Ectodermal cell (in vitro differentiated cells): ENCODE results near the gene KIF5A.

Source experiments
- H3K27ac ChIP-seq: 2 replicates; pipeline ENCODE4 v1.7.0; 2013; ENCODE audit warnings: mild to moderate bottlenecking, low read depth, low read length; ENCODE audit not compliant: insufficient read depth, poor library complexity, severe bottlenecking
- H3K27me3 ChIP-seq: 2 replicates; pipeline ENCODE4 v1.7.0; 2013; ENCODE audit warnings: mild to moderate bottlenecking, low read length; ENCODE audit not compliant: insufficient read depth, control insufficient read depth, poor library complexity, severe bottlenecking
- H3K36me3 ChIP-seq: one replicate; pipeline ENCODE4 v1.7.0; 2013; ENCODE audit warnings: low read length; ENCODE audit not compliant: control insufficient read depth, insufficient read depth
- H3K4me1 ChIP-seq: one replicate; pipeline ENCODE4 v1.7.0; 2013; ENCODE audit warnings: low read length; ENCODE audit not compliant: control insufficient read depth, insufficient read depth
- H3K4me3 ChIP-seq: 2 replicates; pipeline ENCODE4 v1.7.0; 2013; ENCODE audit warnings: low read depth, low read length, control low read depth; ENCODE audit not compliant: insufficient read depth
- H3K9me3 ChIP-seq: 2 replicates; pipeline ENCODE4 v1.7.0; 2013; ENCODE audit warnings: mild to moderate bottlenecking, low read length, moderate library complexity; ENCODE audit not compliant: control insufficient read depth
- WGBS, 2 experiments: methylation state at CpG; one replicate each; pipeline ENCODE4 v1.1.7; 2013; ENCODE audit warnings: missing lambda C conversion rate in 2 of 2; 5-methylcytosine and 5-hydroxymethylcytosine counted together

The KIF5A gene

DNA sequence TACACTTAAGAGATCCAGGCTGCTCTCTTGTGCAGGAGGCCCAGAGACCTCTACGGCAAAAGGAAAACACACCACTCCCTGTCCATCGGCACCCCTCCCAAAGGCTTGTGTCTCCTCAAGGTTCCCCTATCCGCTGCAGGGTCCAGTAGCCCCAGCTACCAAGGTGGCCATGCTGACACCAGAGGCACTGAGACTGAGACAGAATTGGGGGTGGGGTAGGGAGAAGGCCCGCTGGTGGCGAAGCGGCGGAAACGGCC lies 30.1 kb upstream of the KIF5A start:
- 3 to 4% methylated on average over 8 of the region's 8 CpGs for WGBS, 2 experiments
- H3K9me3 ChIP-seq = no peaks in the 10 kb centered on the region
- peaks cover 18% of the 10 kb centered on the region for H3K36me3 ChIP-seq
- peaks cover 24% of the 10 kb centered on the region for H3K4me1 ChIP-seq
- H3K4me3 ChIP-seq = peak overlapping the region; percentile 69
- peak overlapping the region; percentile 87 for H3K27ac ChIP-seq
- no peaks in the 10 kb centered on the region for H3K27me3 ChIP-seq

DNA sequence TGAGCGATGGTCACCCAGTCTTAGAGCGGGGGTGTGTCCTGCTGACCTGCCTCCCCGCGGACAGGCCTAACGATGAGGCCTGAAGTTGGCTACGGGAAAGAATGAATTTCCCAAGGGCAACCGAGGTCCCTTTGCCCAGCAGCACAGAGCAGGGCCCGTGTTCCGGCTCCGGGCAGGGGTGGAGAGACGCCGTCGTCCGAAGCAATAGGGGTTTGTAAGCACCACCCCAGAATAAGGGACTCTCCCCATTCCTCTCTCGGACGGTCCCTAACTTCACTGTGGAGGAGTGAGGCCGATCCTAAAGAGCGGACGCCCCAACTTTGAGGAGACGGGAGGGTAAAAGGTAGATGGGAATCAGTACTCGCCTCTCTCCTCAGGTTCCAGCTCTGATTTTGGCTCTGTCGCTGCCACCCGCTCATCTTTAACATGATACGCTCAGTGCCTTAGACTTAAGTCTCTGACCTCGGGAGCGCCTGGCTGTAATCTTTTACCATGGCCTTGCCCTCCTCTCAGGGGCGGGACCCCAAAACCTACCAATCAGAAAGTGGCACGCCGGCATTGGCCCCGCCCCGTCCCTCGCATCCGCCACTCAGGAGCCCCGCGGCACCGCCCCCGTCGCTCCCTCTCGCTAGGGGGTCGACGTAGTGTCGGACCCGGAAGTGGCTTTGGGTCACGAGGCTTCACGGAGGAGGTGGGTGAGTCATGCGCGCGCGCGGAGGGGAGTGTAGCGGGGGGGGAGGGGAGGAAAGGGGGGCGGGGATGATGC lies 29.6 kb upstream of the KIF5A start, which contains the start of gene DDIT3:
DDIT3 (minus strand) TSS at position 462 of the 766 bp plus-strand sequence. CDS start 3,108 bp downstream, outside the sequence.
- Histone ChIP-seq H3K27ac (peak within 1 kb of the TSS; percentile 94), H3K4me3 (peak within 1 kb of the TSS; percentile 69), H3K4me1 (peaks cover 29% of the 10 kb centered on the region), H3K9me3 (no peaks in the 10 kb centered on the region), H3K27me3 (no peaks in the 10 kb centered on the region), H3K36me3 (peaks cover 13% of the 10 kb centered on the region)
- 0 to 1% methylated on average over 46 to 52 of the region's 52 CpGs for WGBS, 2 experiments

DNA sequence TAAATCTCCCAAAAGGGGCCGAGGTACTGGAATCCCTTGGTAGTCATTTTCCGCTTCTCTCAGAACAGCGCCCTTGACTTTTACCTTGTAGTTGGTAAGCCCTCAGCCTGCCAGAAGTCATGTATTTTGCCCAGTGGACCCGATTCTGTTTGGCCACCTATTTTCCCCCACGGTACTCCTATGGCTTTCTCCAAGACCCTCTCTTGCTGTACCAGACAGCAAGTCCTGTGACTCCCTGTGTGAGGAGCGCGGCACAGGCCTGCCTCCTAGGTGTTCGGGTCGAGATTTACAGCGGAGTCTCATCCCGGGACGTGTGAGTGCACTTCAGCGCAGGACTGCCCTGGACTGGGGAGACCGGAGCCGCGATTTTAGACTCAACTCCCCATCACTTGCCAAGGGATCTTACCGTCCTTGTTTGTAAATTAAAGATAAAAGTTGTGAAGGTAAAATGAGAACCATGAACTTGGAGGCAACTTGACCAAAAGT lies 28.3 kb upstream of the KIF5A start:
- no peaks in the 10 kb centered on the region for H3K27me3 ChIP-seq
- 29 to 31% methylated on average over 17 of the region's 17 CpGs for WGBS, 2 experiments
- peak overlapping the region; percentile 94 for H3K27ac ChIP-seq
- H3K36me3 ChIP-seq = peaks cover 4% of the 10 kb centered on the region
- no peak overlapping the region for H3K4me3 ChIP-seq
- H3K4me1 ChIP-seq = peaks cover 42% of the 10 kb centered on the region
- no peaks in the 10 kb centered on the region for H3K9me3 ChIP-seq

DNA sequence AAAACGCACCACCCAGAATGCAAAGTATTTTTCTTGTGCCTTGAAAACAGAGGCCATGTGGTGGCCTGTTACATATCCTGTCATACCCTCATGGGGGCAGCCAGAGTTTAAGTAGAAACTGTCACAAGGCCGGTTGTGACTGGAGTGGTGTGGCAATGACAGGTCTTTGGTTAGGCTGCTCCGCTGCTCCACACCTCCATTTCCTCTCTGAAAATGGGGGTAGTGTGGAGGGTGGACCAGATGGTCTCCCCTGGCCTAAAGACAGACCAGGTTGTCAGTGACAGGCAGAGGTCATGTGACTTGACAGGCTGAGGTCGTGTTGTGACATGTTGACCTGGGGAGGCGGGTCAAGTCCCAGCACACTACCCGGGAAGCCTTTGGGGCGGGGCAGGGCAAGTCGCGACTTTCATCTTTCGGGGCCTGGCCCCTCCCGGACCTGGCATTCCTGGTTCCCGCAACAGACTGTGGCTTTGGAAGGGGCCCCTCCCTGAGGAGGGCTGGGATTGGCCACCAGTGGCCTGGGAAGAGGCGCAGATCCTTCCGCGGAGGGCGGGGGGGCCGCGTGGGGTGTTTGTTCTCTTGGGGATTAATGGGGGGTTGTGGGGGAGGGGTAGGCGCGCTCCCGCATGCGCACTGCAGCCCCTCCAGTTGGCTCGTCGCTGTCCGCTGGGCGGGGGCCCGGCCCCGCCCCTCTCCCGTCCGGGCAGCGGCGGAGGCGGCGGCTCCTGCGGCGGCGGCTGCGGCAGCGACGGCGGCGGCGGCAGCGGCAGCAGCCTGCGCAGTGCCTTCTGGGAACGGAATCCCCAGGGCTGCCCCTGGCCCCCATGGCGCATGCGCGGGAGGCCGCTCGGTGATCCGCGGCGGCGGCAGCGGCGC lies 27.6 kb upstream of the KIF5A start, which contains the start of gene MBD6:
MBD6 (plus strand) TSS at position 814 of the 876 bp plus-strand sequence. CDS start 1,480 bp downstream, outside the sequence.
- WGBS, 2 experiments = 0 to 1% methylated on average over 57 of the region's 57 CpGs
- peaks cover 4% of the 10 kb centered on the region for H3K36me3 ChIP-seq
- peak within 1 kb of the TSS; percentile 94 for H3K27ac ChIP-seq
- H3K27me3 ChIP-seq = no peaks in the 10 kb centered on the region
- H3K4me1 ChIP-seq = peaks cover 42% of the 10 kb centered on the region
- peak within 1 kb of the TSS; percentile 71 for H3K4me3 ChIP-seq
- H3K9me3 ChIP-seq = no peaks in the 10 kb centered on the region

DNA sequence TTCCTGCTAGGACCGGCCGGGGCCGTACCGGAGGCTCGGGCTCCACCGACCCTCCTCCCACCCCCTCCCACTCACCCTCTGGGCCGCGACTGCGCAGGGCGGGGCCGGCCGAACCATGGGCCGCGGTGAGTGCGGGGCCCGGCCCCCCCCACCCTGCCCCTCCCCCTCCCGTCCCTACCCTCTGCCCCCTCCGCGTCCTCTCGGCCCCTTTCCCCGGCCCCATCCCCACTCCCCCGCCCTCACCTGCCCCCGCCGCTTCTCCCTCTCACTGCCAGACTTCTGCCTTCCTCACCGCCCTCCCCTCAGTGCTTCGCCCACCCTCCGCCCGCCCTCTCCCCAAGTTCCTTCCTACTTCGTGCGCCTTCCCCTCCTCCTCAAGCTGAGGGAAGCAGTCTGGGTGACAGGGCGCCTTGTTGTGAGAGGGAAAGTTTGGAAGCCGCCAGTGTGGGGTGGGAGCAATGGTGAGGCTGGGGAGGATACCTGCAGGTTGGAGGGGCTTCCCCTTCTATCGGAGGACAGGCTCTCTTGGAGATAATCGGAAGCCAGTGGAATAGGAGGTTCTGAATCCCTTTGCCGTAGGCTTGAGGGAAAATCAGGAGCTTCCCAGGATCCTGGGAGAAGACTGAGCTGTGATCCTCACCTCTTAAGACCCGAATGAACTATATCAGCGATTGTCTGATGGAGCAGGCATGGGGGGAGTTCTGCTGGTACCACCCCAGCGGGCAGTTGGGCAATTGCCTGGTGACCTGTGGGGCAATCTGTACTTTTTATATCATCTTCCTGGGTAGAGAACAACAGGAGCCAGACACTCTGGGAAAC lies 26.7 kb upstream of the KIF5A start:
- H3K27me3 ChIP-seq = no peaks in the 10 kb centered on the region
- H3K4me3 ChIP-seq = peak overlapping the region; percentile 71
- 1 to 2% methylated on average over 29 to 32 of the region's 38 CpGs for WGBS, 2 experiments
- H3K4me1 ChIP-seq = peaks cover 42% of the 10 kb centered on the region
- peaks cover 12% of the 10 kb centered on the region for H3K36me3 ChIP-seq
- H3K9me3 ChIP-seq = no peaks in the 10 kb centered on the region
- peak overlapping the region; percentile 64 for H3K27ac ChIP-seq

DNA sequence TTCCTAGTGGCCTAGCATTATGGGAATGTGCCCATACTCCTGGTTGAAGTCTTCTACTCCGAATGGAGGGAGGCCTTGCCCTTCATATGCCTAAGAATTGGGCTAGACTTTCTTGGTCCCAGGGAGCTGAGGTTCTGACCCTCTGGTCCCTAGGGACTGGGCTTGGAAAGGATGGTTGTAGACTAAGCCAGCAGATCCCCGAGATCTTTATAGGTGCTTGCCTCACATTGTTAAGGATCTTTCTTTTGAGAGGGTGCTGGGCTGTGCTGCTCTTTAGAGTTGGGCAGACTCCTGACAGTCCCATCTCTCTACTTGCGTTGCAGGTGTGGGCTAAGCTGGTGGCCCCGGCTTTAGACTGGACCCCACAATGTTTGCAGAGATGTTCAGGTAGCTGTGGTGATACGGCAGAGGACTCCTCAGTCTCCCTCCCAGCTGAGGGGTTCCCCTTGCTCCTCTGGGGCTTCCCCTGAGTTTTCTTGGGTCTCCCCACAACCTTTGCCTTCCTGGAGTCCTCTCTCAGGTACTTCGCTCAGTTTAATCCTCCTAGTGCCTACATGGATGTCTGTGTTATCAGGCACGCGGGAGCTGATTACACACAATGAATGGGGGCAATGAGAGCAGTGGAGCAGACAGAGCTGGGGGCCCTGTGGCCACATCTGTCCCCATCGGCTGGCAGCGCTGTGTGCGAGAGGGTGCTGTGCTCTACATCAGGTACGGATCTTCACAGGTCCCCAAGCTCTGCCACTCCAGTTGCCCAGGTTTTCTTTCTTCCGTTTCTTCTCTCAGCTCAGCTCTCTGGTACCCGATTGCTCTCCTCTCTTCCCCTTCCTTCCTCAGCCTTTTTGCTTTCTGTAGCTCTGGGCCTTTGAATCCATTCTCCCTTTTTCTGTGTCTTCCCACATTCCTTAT lies 25.9 kb upstream of the KIF5A start:
- WGBS, 2 experiments = 84% methylated on average over 14 of the region's 14 CpGs
- Histone ChIP-seq H3K9me3 (no peaks in the 10 kb centered on the region), H3K27ac (no peak overlapping the region), H3K4me3 (peak overlapping the region; percentile 71), H3K27me3 (no peaks in the 10 kb centered on the region), H3K36me3 (peaks cover 19% of the 10 kb centered on the region), H3K4me1 (peaks cover 42% of the 10 kb centered on the region)

DNA sequence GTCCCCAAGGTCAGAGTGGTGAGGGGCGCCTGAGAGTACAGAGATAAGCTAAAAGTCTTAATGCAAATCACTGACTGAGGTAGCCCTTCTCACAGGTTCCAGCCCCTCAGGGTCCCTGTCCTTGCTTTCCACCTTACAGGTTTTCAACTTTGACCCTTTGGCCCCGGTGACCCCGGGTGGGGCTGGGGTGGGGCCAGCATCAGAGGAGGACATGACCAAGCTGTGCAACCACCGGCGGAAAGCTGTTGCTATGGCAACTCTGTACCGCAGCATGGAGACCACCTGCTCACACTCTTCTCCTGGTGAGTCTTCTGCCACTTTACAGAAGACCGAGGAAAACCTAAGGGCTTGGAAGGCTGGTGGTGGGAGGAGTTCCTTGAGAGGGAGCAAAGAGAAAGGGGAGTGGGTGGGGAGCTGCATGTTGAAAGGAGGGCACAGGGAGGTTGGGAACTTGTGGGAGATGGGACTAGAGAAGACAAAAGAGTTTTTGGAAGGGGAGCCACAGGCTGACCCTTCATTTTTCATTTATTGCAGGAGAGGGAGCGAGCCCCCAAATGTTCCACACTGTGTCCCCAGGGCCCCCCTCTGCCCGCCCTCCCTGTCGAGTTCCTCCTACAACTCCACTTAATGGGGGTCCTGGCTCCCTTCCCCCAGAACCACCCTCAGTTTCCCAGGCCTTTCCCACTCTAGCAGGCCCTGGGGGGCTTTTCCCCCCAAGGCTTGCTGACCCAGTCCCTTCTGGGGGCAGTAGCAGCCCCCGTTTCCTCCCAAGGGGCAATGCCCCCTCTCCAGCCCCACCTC lies 24.8 kb upstream of the KIF5A start:
- peaks cover 24% of the 10 kb centered on the region for H3K36me3 ChIP-seq
- H3K27ac ChIP-seq = no peak overlapping the region

DNA sequence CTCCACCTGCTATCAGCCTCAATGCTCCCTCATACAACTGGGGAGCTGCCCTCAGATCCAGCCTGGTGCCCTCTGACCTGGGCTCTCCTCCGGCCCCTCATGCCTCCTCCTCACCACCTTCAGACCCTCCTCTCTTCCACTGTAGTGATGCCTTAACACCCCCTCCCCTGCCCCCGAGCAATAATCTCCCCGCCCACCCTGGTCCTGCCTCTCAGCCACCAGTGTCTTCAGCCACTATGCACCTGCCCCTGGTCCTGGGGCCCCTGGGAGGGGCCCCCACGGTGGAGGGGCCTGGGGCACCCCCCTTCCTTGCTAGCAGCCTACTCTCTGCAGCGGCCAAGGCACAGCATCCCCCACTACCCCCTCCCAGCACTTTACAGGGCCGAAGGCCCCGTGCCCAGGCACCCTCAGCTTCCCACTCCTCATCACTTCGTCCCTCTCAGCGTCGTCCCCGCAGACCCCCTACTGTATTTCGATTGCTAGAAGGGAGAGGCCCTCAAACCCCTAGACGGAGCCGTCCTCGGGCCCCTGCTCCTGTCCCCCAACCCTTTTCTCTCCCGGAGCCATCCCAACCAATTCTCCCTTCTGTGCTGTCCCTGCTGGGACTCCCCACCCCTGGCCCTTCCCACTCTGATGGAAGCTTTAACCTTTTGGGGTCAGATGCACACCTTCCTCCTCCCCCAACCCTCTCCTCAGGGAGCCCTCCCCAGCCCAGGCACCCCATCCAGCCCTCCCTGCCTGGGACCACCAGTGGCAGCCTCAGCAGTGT lies 24.0 kb upstream of the KIF5A start:
- 86 to 90% methylated on average over 16 of the region's 16 CpGs for WGBS, 2 experiments
- H3K4me1 ChIP-seq = peaks cover 38% of the 10 kb centered on the region
- no peaks in the 10 kb centered on the region for H3K9me3 ChIP-seq
- no peak overlapping the region for H3K27ac ChIP-seq
- H3K36me3 ChIP-seq = peaks cover 27% of the 10 kb centered on the region
- no peaks in the 10 kb centered on the region for H3K27me3 ChIP-seq
- no peak overlapping the region for H3K4me3 ChIP-seq

More for the DNA sequence above, 24.8 kb upstream of the KIF5A start:
- Histone ChIP-seq H3K27me3 (no peaks in the 10 kb centered on the region), H3K9me3 (no peaks in the 10 kb centered on the region), H3K4me1 (peaks cover 38% of the 10 kb centered on the region), H3K4me3 (no peak overlapping the region)
- 81 to 82% methylated on average over 11 of the region's 11 CpGs for WGBS, 2 experiments
